Measurements from ENCODE around the gene CROCC.
"Not testable (repeated sequence)": the region's sequence is repeated elsewhere in the genome, so short reads cannot be mapped to it uniquely, and the experiment has no call there.

DNA sequence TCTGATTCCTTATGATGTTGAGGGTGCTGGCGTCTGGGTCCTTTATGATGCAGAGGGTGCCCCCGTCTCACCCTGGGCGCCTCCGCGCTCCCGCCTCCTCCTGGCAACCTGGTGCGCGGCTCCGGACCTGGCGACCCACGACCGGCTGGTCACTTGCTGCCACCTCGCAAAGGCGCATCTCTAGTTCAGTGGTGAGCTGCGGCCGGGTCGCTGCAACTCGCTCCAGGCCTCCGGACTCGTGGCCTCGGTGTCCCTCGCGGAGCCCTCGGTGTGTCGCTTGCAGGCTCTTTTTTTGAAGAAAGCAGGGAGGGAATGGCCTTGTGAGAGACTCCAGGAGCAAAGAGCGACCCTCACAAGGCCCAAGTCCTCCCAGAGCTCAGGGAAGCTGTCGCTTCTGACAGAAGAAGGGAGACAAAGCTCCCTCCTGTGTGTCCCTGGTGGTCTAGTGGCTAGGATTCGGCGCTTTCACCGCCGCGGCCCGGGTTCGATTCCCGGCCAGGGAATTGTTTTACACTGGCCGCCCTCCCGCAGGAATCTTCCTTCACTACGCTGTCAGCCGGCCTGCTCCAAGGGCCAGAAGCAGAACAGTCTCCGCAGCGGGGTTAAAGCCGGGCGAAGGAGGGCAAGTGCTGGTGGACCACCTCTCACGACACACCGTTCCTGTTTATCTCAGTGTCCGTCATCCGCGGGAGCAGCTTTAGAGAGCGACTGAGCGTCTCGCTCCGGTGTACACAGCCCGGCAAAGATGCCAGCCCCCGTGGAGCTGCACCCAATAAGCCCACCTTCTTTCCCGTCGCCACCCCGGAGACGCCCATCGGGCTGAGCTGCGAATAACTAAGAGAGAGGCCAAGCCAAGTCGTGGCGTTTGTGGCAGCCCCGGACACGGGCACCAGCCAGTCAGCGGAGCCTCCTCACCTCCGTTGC is 49.3 kb upstream of the CROCC start:
- not testable (repeated sequence) for TF ChIP-seq RXRA (IDR thresholded peaks at IDR 0.05)
- TF ChIP-seq, protein P1, sequence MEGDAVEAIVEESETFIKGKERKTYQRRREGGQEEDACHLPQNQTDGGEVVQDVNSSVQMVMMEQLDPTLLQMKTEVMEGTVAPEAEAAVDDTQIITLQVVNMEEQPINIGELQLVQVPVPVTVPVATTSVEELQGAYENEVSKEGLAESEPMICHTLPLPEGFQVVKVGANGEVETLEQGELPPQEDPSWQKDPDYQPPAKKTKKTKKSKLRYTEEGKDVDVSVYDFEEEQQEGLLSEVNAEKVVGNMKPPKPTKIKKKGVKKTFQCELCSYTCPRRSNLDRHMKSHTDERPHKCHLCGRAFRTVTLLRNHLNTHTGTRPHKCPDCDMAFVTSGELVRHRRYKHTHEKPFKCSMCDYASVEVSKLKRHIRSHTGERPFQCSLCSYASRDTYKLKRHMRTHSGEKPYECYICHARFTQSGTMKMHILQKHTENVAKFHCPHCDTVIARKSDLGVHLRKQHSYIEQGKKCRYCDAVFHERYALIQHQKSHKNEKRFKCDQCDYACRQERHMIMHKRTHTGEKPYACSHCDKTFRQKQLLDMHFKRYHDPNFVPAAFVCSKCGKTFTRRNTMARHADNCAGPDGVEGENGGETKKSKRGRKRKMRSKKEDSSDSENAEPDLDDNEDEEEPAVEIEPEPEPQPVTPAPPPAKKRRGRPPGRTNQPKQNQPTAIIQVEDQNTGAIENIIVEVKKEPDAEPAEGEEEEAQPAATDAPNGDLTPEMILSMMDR (IDR thresholded peaks at IDR 0.05; ENCODE audit: low read depth, low read length, missing input control) = not testable (repeated sequence)
